Osteocyte (in vitro differentiated cells): Measurements from ENCODE around the gene POLR2L. TPM values are rescaled to one million over a fixed set of nuclear protein-coding genes. Genes with fewer than 3 reads are reported as not detected.

Experiments used
- DNase-seq: peaks from one replicate; pipeline ENCODE4 v3.0.0; 2021; ENCODE audit warnings: mixed read lengths; ENCODE audit not compliant: unreplicated experiment; ENCODE audit errors: extremely low spot score
- H3K27ac Mint-ChIP-seq: one replicate; pipeline ENCODE4 v1.8.0; 2021; ENCODE audit warnings: mild to moderate bottlenecking, mixed read lengths; ENCODE audit not compliant: unreplicated experiment
- H3K27me3 Mint-ChIP-seq: one replicate; pipeline ENCODE4 v1.8.0; 2021; ENCODE audit warnings: mixed read lengths; ENCODE audit not compliant: unreplicated experiment
- H3K36me3 Mint-ChIP-seq: one replicate; pipeline ENCODE4 v1.8.0; 2021; ENCODE audit warnings: mixed read lengths; ENCODE audit not compliant: unreplicated experiment
- H3K4me1 Mint-ChIP-seq: one replicate; pipeline ENCODE4 v1.8.0; 2021; ENCODE audit warnings: mixed read lengths; ENCODE audit not compliant: unreplicated experiment
- H3K4me3 Mint-ChIP-seq: one replicate; pipeline ENCODE4 v1.8.0; 2021; ENCODE audit warnings: mild to moderate bottlenecking, moderate library complexity, mixed read lengths; ENCODE audit not compliant: unreplicated experiment
- H3K9me3 Mint-ChIP-seq: one replicate; pipeline ENCODE4 v1.8.0; 2021; ENCODE audit warnings: mixed read lengths; ENCODE audit not compliant: unreplicated experiment
- total RNA-seq: library from RNA; stranded (reverse); gene quantifications from 2 replicates; pipeline ENCODE4 v1.2.1, GENCODE V29; 2021
- TF ChIP-seq, protein P1 (sequence below): fragments of 200-600 bp; sonication (generic); IDR thresholded peaks from 2 replicates; pipeline ENCODE4 v1.5.0; 2021; ENCODE audit warnings: antibody characterized with exemption, mild to moderate bottlenecking, moderate library complexity

Gene POLR2L
- total RNA-seq, 1 donor from 2014 or later: 193 TPM

DNA sequence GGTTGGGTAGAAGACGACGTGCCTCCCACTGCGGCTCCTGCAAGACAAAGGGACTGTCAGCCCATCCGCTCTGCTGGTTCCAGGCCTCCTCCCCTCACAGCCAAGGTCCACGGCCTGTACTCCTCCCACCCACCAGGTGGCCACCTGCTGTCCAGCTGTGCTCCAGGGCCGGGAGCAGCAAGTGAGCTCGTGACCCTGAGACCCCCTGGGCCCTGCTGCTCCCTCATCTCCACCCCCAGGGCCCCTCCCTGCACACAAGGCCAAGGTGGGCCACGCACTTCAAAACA lies 27.7 kb upstream of the POLR2L start:
- Mint-ChIP-seq H3K27me3 (no peaks in the 10 kb centered on the region), H3K4me3 (no peak overlapping the region), H3K27ac (no peak overlapping the region), H3K36me3 (no peaks in the 10 kb centered on the region), H3K9me3 (no peaks in the 10 kb centered on the region), H3K4me1 (peaks cover 4% of the 10 kb centered on the region)
- DNase-seq: no peak
- TF ChIP-seq, protein P1, sequence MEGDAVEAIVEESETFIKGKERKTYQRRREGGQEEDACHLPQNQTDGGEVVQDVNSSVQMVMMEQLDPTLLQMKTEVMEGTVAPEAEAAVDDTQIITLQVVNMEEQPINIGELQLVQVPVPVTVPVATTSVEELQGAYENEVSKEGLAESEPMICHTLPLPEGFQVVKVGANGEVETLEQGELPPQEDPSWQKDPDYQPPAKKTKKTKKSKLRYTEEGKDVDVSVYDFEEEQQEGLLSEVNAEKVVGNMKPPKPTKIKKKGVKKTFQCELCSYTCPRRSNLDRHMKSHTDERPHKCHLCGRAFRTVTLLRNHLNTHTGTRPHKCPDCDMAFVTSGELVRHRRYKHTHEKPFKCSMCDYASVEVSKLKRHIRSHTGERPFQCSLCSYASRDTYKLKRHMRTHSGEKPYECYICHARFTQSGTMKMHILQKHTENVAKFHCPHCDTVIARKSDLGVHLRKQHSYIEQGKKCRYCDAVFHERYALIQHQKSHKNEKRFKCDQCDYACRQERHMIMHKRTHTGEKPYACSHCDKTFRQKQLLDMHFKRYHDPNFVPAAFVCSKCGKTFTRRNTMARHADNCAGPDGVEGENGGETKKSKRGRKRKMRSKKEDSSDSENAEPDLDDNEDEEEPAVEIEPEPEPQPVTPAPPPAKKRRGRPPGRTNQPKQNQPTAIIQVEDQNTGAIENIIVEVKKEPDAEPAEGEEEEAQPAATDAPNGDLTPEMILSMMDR: no peak

DNA sequence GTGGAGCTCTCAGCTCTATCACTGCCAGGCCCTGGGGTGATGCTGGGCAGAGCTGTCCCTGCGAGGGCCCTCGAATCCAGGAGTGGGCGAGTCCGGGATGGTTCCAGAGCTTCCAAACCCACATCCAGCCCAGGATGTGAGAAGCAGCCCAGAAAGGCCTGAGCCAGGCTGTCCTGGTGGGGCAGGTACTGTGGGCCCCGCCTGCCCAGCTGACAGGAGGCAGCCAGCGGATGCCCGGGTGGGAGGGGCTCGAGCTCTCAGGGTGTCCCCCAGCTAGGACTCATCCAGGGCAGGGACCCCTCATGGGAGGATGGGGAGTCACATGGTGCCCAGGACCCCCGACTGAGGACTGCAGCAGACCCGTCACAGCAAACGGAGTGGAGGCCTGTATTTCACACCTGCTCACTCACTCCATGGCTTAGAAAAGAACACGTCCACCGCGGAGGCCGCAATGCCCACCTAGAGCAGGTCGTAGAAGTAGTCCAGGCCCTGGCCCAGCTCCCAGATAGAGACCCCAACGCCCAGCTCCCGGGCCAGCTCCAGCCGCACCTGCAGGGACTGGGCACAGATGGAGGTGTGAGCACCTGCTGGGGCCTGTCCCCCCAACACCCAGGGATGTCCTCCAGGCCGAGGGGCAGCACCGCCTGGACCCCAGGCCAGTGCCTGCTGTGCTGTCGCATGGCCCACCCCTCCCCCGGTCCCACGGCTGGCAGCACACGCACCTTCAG lies 27.2 kb upstream of the POLR2L start:
- DNase-seq: no peak
- Mint-ChIP-seq H3K27ac (no peak overlapping the region), H3K36me3 (no peaks in the 10 kb centered on the region), H3K27me3 (no peaks in the 10 kb centered on the region), H3K4me3 (no peak overlapping the region), H3K9me3 (no peaks in the 10 kb centered on the region), H3K4me1 (peaks cover 4% of the 10 kb centered on the region)
- TF ChIP-seq, protein P1: no peak

DNA sequence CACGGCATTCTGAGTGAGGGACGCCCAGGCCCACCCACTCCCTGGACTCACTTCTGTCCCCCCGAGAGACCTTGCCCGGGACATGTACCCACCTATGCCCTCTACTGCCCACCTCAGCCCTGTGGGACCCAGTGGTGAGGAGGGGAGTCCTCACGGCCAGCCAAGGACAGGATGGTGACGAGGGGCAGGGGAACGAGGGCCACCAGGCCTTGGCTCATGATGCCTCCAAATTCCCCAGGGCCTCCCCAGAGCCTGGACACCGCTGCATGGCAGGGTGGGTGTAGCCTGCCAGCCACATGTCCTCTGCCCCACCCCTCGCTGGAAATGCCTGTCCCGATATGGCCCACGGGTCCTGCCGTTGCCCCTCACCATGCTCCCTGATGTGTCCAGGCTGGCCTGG lies 26.5 kb upstream of the POLR2L start:
- H3K4me3 Mint-ChIP-seq: no peak overlapping the region
- H3K9me3 Mint-ChIP-seq: no peaks in the 10 kb centered on the region
- H3K4me1 Mint-ChIP-seq: peaks cover 4% of the 10 kb centered on the region
- no peaks in the 10 kb centered on the region for H3K36me3 Mint-ChIP-seq
- H3K27me3 Mint-ChIP-seq: no peaks in the 10 kb centered on the region
- no peak for DNase-seq
- H3K27ac Mint-ChIP-seq: no peak overlapping the region
- TF ChIP-seq, protein P1: no peak

DNA sequence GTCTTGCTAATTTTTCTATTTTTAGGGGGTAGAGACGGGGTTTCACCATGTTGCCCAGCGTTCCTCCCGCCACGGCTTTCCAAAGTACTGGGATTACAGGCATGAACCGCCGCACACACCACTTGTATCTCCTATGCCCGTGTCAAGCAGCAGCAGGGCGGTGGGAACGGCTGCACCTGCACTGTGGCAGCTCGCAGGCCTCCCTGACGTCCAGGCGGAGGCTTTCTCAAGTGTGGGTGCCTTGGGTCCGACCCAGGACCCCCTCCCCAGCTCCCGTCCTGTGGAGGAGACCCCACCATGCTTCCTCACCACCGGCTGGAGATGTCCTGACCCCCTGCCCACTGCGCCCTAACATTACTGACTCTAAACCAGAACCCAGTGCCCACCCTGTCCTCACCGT lies 26.1 kb upstream of the POLR2L start:
- H3K36me3 Mint-ChIP-seq: no peaks in the 10 kb centered on the region
- DNase-seq: no peak
- peaks cover 4% of the 10 kb centered on the region for H3K4me1 Mint-ChIP-seq
- TF ChIP-seq, protein P1: no peak
- no peaks in the 10 kb centered on the region for H3K9me3 Mint-ChIP-seq
- H3K4me3 Mint-ChIP-seq: no peak overlapping the region
- H3K27me3 Mint-ChIP-seq: no peaks in the 10 kb centered on the region
- no peak overlapping the region for H3K27ac Mint-ChIP-seq

DNA sequence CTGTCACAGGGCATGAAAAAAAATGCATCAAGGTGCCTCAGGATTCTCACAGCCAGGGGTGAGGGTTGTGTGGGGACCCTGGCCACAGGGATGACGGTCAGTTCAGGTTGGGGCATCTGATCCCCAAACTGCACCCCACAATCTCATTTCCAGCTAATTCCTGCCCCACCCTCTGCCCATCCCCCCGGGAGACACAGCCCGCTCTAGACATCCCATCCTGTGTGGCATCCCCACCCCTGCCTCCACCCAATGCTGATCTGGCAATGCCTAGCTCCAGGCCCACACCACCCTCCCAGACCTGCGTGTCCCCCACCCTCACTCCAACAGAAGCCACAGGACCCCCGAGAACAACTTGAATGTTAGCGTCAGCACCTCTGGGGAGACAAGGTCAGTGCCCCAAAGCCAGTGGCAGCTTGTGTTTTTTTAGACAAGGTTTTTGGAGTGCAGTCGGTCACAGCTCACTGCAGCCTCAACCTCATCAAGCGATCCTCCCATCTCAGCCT lies 25.6 kb upstream of the POLR2L start:
- DNase-seq: no peak
- no peaks in the 10 kb centered on the region for H3K36me3 Mint-ChIP-seq
- TF ChIP-seq, protein P1: no peak
- H3K27ac Mint-ChIP-seq: no peak overlapping the region
- no peak overlapping the region for H3K4me3 Mint-ChIP-seq
- peaks cover 4% of the 10 kb centered on the region for H3K4me1 Mint-ChIP-seq
- no peaks in the 10 kb centered on the region for H3K27me3 Mint-ChIP-seq
- no peaks in the 10 kb centered on the region for H3K9me3 Mint-ChIP-seq
